Transverse colon (tissue), 4 donors: ENCODE data around the gene GOLT1A. TPM values are rescaled to one million over a fixed set of nuclear protein-coding genes. Genes with fewer than 3 reads are reported as not detected.

Experiments
- DNase-seq: peaks from one replicate; pipeline ENCODE4 v3.0.0-alpha.2; 2019
- H3K27ac ChIP-seq, 4 donors: fragments of 200-600 bp; sonication (generic); 2 replicates each; pipeline ENCODE4 v1.5.1; 2016 to 2018; ENCODE audit warnings: inconsistent platforms in 4 of 4
- H3K27me3 ChIP-seq: fragments of 200-600 bp; sonication (generic); 2 replicates; pipeline ENCODE4 v1.5.1; 2017; ENCODE audit warnings: inconsistent platforms
- H3K36me3 ChIP-seq, 4 donors: fragments of 200-600 bp; sonication (generic); 2 replicates each; pipeline ENCODE4 v1.5.1; 2017 to 2019; ENCODE audit warnings: inconsistent platforms in 4 of 4
- H3K4me1 ChIP-seq, 4 donors: fragments of 200-600 bp; sonication (generic); 2 replicates each; pipeline ENCODE4 v1.5.1; 2017 to 2020; ENCODE audit warnings: inconsistent platforms in 4 of 4
- H3K4me3 ChIP-seq, 4 donors: fragments of 200-600 bp; sonication (generic); 1 replicate in 1 of 4; 2 replicates in 3 of 4; pipeline versions ENCODE4 v1.5.1 to v1.6.1; 2017 to 2019; ENCODE audit warnings: inconsistent platforms in 4 of 4
- H3K9me3 ChIP-seq, 2 donors: fragments of 200-600 bp; sonication (generic); 2 replicates each; pipeline ENCODE4 v1.5.1; 2017 to 2019; ENCODE audit warnings: inconsistent platforms in 2 of 2
- EP300 ChIP-seq: sonication (generic); formaldehyde crosslinking; IDR thresholded peaks from one replicate; pipeline ENCODE4 v1.6.1; 2017; ENCODE audit warnings: antibody characterized with exemption, low read depth
- POLR2A ChIP-seq: fragments of 450-650 bp; IDR thresholded peaks from one replicate; pipeline ENCODE4 v1.6.1; 2016; ENCODE audit warnings: antibody characterized with exemption, mild to moderate bottlenecking, moderate library complexity
- POLR2AphosphoS5 ChIP-seq, 3 donors: sonication (generic); formaldehyde crosslinking; IDR thresholded peaks; one replicate each; pipeline ENCODE4 v1.6.1; 2016; ENCODE audit warnings: antibody characterized with exemption in 3 of 3
- WGBS, 2 donors: methylation state at CpG; one replicate each; pipeline ENCODE4 v1.1.5; 2018; ENCODE audit warnings: low coverage in 1 of 2; 5-methylcytosine and 5-hydroxymethylcytosine counted together
- in situ Hi-C, 4 donors: fragments of 200-750 bp; cut with MboI; loops; one replicate each; pipeline versions ENCODE4 v1.15.0 to v1.15.1; 2017; ENCODE audit warnings: low sequenced_read_pairs in 3 of 4, low pct_ligation_motif_present in 1 of 4, low pct_unique_long_range_greater_than_20kb in 1 of 4
- intact Hi-C: fragments of 100-400 bp; cut with DNase I; formaldehyde crosslinking; loops from one replicate; pipeline ENCODE4 v1.15.1; 2023; ENCODE audit warnings: low total_unique reads
- total RNA-seq, 4 donors: library from RNA; depleted of rRNA; stranded (reverse); fragments of >200 nt; gene quantifications; one replicate each; pipeline ENCODE4 v1.1.0, GENCODE V29; 2016
- TF ChIP-seq, protein P1 (sequence below), 5 experiments: fragments of 200-600 bp in 3 of 5; fragments of 450-650 bp in 2 of 5; sonication (generic) in 3 of 5; IDR thresholded peaks; 1 replicate in 2 of 5; 2 replicates in 3 of 5; pipeline ENCODE4 v1.5.1; 2016 to 2017; ENCODE audit warnings: antibody characterized with exemption in 5 of 5, inconsistent platforms in 3 of 5, mild to moderate bottlenecking in 2 of 5, moderate library complexity in 1 of 5

The GOLT1A gene
- total RNA-seq, 4 donors from 2014 or later = 9.7 to 13.8 TPM; not detected in 2

DNA sequence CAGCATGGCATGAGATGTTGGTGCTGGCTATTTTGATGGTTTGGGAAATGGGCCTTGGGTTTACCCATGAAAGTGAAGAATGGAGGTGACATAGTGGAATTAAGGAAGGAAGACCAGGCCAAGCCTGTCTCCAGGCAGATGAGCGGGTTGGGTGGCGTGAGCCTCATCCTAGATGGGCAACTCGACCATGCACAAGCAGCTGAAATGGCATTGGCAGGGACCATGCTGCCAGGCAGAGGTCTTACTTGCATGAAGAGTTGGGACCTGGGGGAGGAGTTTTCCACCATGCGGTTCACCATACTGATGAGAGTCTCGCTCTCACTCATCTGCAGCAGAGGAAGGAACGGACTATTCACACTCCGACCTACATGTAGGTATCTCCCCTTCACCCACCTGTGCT is 37.5 kb upstream of the GOLT1A start:
- no peak for DNase-seq
- Histone ChIP-seq H3K36me3 (peaks cover 0 to 5% (median 0%) of the 10 kb centered on the region in 4 donors), H3K4me3 (no peak overlapping the region), H3K27ac (no peak overlapping the region), H3K4me1 (no peaks in the 10 kb centered on the region), H3K27me3 (no peaks in the 10 kb centered on the region), H3K9me3 (no peaks in the 10 kb centered on the region)
- TF ChIP-seq, protein P1, sequence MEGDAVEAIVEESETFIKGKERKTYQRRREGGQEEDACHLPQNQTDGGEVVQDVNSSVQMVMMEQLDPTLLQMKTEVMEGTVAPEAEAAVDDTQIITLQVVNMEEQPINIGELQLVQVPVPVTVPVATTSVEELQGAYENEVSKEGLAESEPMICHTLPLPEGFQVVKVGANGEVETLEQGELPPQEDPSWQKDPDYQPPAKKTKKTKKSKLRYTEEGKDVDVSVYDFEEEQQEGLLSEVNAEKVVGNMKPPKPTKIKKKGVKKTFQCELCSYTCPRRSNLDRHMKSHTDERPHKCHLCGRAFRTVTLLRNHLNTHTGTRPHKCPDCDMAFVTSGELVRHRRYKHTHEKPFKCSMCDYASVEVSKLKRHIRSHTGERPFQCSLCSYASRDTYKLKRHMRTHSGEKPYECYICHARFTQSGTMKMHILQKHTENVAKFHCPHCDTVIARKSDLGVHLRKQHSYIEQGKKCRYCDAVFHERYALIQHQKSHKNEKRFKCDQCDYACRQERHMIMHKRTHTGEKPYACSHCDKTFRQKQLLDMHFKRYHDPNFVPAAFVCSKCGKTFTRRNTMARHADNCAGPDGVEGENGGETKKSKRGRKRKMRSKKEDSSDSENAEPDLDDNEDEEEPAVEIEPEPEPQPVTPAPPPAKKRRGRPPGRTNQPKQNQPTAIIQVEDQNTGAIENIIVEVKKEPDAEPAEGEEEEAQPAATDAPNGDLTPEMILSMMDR (IDR thresholded peaks at IDR 0.05) = no peak
- TF ChIP-seq EP300 (no peak), POLR2A (no peak), POLR2AphosphoS5 (IDR thresholded peaks at IDR 0.05) (no peak)
- in situ Hi-C loops = loop anchor here in 1 of 4 donors (25.0 kb wide), 1 partner anchor 111 kb away; the partner anchor contains the start of gene PLEKHA6
- intact Hi-C loops = no loop called here
- 91 to 100% methylated on average over 2 to 7 of the region's 7 CpGs for WGBS, 2 donors

DNA sequence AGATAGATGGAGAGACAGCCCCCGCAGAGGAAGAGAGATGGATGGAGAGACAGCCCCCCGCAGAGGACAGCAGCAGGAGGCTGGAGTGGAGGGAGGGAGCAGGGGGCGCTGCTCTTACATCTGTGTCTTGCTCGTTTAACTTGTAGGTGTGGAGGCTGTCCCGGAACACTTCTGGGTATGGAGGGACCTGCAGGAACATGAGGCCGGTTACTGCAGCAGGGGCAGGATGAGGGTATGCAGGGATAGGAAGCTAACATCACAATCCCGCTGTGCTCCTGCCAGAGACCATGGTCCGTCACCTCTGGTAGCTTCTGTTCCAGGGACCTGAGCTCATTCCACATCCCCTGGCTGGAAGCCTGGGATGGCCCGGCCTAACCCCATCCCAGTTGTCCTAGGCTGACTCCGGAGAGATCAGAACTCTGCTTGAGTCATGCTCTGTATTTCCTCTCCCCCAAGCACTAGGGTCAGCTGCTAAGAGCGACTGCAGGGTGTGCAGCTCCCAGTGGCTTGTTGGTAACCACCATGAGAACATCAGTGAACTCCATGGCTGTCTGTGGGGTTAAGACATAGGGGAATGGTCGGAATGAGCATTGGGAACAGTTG is 36.7 kb upstream of the GOLT1A start:
- DNase-seq = no peak
- Histone ChIP-seq H3K27ac (no peak overlapping the region), H3K4me1 (no peaks in the 10 kb centered on the region), H3K4me3 (no peak overlapping the region), H3K36me3 (peaks cover 0 to 4% (median 0%) of the 10 kb centered on the region in 4 donors), H3K9me3 (no peaks in the 10 kb centered on the region), H3K27me3 (no peaks in the 10 kb centered on the region)
- 77 to 87% methylated on average over 8 to 12 of the region's 12 CpGs for WGBS, 2 donors
- intact Hi-C loops (no loop called here), in situ Hi-C loops (loop anchor here in 1 of 4 donors (25.0 kb wide), 1 partner anchor 112 kb away; the partner anchor contains the start of gene PLEKHA6)
- no peak for TF ChIP-seq POLR2AphosphoS5 (IDR thresholded peaks at IDR 0.05)
- TF ChIP-seq POLR2A = no peak
- TF ChIP-seq, protein P1 (IDR thresholded peaks at IDR 0.05) = no peak
- TF ChIP-seq EP300 = no peak

DNA sequence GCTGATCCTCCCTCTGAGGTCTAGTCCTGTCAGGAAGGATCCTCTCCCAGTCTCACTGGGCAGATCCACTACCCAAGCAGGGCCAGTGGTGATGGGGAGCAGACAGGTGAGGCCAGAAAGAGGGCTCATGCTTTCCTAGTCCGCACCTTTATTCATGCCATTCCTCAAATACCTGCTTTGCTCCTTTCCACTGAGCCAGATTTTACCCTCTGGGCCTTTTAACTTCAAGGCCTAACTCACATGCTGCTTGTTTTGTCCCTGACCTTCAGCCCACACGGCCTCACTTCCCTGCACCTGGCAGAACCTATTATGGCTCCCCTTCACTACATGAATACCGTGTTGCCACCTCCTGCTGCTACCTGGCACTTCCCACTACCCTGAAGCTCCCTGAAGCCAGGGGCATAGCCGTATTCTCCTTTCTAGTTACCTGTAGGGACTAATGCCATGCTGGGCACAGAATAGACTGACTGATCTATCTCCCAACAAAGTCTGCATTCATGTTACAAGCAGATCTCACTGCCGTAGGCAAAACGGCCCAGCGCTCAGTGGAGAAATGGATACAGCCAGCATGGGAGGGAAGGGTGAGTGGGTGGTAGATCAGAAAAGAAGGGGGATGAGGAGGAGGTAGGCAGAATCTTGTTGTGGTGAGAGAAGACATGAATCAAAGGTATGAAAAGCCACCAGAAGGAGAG is 36.1 kb upstream of the GOLT1A start:
- H3K36me3 ChIP-seq = peaks cover 0 to 4% (median 0%) of the 10 kb centered on the region in 4 donors
- TF ChIP-seq, protein P1 (IDR thresholded peaks at IDR 0.05) = no peak
- TF ChIP-seq EP300 (no peak), POLR2A (no peak), POLR2AphosphoS5 (IDR thresholded peaks at IDR 0.05) (no peak)
- no peaks in the 10 kb centered on the region for H3K27me3 ChIP-seq
- DNase-seq = no peak
- H3K4me1 ChIP-seq = no peaks in the 10 kb centered on the region
- 60 to 85% methylated on average over 1 to 7 of the region's 7 CpGs for WGBS, 2 donors
- H3K27ac ChIP-seq = no peak overlapping the region
- H3K4me3 ChIP-seq = no peak overlapping the region
- no peaks in the 10 kb centered on the region for H3K9me3 ChIP-seq
- intact Hi-C loops (no loop called here), in situ Hi-C loops (loop anchor here in 1 of 4 donors (25.0 kb wide), 1 partner anchor 112 kb away; the partner anchor contains the start of gene PLEKHA6)

GRCh38 chr1:204248954-204249353 is 35.2 kb upstream of the GOLT1A start:
- in situ Hi-C loops = no loop called here
- TF ChIP-seq POLR2AphosphoS5 (IDR thresholded peaks at IDR 0.05) (no peak), POLR2A (no peak), EP300 (no peak)
- TF ChIP-seq, protein P1 (IDR thresholded peaks at IDR 0.05) = no peak
- WGBS, 2 donors = 98% methylated on average over 3 of the region's 3 CpGs; no CpG with 5 or more reads in 1 of the 2 donors

More at GRCh38 chr1:204248954-204249353, 35.2 kb upstream of the GOLT1A start:
- Histone ChIP-seq H3K36me3 (peaks cover 0 to 8% (median 0%) of the 10 kb centered on the region in 4 donors), H3K27me3 (no peaks in the 10 kb centered on the region), H3K4me3 (no peak overlapping the region), H3K9me3 (no peaks in the 10 kb centered on the region), H3K4me1 (no peaks in the 10 kb centered on the region), H3K27ac (no peak overlapping the region)
- DNase-seq = no peak
- intact Hi-C loops = no loop called here
